ENCODE data around the gene FBN2.
A peak's percentile ranks its signal among the peaks of the same experiment; 100 is the strongest.

The FBN2 gene

DNA sequence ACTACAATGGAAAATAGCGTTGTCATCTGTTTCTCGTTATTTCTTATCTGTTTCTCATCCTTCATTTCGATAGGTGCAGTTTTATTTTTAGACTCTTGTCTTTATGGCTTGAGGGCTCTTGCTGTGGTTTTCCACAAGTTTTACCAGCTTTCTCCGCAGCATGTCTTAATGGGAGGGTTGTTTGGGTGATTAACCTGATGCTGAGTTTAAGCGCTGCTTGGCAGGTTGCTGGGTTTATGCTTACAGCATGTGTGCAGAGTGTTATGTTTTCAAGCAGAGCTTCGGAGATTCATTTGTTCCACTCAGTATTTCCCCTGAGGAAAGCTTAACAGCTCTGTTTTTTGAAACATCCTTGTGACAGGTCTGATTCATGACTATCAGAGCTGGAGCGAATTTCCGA lies 300.5 kb downstream of the FBN2 start:
- no peak for DNase-seq

DNA sequence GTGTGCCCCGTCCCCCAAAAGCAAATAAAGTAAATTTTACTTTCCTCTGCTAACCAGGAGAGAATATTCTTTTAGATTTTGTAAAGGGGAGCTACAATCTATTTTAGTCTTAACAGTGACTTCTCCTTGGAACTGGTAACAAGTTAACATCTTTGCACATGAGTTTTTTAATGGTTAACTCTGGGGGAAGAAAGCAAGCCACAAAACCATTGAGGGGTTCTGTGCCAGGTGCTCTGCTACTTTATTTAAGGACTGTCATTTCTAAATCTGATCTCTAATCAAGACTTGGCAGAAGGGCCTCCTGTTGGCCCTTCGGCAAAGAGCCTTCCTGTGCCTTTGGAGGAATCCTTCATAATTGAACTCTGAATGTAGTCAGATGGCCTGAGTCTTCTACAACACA lies 301.0 kb downstream of the FBN2 start:
- DNase-seq = no peak

DNA sequence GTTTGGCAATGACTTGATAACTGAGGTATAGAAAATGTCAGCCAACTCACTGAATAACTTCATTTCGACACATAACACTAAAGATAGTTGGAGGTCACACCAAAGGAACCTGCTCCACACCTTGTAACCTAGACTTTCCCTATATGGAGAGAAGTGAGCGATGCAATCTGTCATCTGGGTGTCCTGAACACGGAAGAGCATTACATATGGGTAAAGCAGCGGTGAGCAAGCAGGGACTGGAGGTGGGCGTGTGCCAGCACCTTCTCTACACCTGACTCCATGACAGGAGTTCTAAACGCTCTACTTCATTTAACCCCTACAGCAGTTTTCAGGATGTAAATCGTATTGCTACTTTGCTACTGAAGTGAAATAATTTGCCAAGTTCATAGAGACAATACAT lies 301.7 kb downstream of the FBN2 start:
- no peak for DNase-seq

DNA sequence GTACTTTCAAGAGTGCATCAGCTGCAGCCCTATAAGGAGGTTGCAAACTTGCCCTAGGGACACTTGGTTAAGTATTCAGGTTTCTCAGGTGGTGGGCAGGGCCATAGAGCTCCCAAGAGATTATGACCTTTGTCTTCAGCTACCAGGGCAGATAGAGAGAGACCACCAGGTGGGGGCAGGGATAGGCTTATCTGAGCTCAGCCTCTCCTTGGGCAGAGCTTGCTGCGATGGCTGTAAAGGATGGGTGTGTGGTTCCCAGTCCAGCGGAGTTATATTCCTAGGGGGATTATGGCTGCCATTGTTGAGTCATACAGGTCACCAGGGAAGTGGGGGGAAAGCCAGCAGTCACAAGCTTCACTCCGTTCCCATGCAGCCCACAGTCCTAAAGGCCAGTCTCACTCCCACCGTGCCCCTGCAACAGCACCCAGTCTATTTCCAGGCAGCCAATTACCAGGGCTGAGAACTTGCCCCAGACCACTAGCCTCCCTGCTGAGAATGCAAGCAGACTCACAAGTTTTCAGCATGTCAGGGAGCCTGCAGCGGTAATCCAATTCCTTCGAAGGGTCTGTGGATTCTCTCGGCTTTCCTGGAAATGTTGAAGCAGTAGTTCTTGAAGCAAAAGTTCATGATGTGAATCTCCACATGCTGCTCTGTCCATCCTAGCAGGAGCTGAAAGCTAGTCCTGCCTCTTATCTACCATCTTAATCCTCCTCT lies 303.0 kb downstream of the FBN2 start:
- no peak for DNase-seq

DNA sequence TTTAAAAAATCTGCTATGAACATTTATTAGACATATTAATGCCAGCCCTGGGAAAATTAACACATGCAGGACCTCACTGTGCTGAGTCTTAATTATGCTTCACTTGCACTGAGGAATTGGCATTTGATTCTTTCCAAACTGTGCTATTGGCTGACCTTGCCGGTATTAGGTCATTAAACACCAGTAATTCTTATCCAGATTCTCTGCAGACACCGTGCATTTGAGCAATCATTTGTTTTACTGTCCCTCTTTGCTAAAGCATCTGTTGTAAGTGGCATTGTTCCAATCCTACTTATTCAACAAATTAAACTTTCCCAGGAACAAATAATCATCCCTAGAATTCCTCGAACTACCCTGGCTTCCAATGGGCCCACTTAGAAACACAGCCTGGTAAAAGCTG lies 309.5 kb downstream of the FBN2 start:
- DNase-seq = no peak

DNA sequence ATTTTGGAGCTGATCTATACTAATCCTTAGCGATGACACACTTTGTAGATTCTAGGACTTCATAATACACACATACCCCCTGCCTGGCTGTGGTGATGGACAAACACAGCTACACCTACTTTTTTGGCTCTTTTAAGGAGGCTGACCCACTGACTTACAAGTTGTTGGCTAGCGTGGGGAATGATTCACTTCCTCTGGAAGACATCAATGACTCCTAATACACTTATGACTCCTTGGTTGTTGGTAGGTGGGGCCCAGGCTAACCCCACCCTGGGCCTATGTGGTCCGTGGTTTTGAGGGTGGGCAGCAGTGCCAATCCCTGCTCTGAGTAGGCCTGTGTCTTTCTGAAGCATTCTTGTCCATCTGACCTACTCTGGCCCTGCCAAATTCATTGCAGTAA lies 310.0 kb downstream of the FBN2 start:
- peak in 1 of 2 experiments; percentile 33 for DNase-seq

DNA sequence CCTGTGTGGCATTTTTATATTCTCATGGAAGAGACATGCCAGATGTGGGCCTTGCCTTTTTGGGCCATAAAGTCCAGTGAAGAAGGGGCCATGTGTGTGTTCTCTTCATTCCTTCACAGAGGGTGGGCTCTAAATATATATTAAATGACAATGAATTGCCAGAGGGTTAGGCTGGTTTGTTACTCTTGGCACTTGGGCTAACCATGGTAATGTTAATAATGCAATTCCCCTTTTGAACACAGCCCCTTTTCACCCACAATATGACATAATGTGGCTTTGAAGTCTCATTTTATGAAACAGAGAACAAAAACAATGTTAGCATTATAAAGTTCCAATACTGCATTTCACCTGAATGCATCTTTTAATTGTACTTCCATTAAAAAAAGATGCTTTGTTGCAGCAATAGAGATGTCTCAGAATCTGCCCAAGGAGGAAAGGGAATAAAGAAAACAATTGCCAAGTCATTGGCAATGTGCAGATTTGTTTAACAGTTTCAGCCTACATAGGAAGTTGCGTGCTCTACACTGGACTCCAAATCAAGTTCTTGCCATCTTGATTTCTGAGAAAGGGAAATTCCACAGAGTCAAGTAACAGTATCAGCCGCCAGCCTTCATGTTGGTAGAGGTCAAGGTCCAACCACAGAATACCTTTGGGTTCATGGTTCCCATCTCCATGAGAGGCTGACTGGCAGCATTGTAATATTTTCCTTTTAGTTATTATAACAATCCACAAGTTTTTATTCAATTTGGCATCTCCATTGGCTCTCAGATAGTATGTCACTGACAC lies 312.6 kb downstream of the FBN2 start:
- no peak for DNase-seq

DNA sequence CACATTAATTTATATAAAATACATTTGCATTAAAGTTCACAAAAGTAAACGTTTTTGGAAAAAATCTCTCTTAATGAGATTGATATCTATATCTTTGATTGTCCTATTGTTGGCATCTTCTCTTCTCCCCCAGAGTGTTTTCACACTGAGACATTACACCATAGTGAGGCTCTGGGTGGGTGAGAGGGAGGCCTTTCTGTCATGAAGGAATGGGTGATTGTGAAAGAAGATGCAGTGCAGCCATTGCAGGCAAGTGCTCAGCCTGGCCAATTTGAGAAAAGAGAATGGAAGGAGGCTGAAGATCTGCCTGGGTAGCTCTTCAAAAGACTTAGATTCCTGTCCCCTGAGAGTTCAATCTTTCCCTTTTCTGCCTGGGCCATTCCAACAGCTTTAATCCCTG lies 313.7 kb downstream of the FBN2 start:
- no peak for DNase-seq

DNA sequence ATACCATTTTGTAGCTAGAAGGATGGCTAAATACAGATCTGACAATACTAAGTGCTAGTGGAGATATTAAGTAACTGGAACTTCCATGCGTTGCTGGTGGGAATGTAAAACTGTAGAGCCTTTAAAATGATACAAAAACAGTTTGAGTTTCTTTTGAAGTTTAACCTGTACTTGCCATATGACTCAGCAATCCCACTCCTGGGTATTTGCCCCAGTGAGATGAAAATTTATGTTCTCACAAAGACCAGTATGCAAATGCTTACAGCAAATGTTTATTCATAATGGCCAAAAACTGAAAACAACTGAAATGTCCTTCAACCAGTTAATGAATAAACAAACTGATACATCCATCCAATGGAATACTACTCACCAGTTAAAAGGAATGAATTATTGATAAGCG lies 317.2 kb downstream of the FBN2 start:
- no peak for DNase-seq

DNA sequence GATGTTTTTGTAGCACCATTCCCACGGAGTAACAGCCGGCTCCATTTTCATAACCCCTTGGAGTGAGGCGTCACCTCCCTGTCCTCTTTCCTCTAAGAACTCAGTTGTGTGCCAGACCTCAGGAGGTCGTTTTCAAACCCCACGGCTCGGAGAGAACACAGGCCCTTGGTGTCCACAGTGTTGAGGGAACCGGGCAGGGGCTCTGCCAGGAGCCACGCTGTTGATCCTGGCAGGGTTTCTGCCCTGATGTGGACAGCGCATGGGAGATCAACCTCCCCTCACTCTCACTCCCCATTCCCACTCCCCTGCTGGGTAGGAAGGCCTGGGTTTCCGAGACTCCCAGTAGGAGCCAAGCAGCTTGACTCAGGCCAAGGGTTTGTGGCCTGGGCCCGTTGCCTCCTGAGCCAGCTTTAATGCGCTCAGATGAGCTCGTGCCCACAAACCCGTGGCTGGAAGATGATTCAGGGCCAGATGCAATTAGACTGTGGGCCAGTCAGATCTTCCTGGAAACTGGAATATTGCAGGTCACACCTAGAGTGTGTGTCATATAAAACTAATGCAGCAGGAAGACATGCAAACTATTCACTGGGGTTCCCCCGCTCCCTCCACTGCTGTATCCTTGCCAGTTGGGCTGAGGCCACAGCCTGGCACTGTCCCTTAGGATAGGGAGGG lies 321.0 kb downstream of the FBN2 start:
- DNase-seq = no peak

DNA sequence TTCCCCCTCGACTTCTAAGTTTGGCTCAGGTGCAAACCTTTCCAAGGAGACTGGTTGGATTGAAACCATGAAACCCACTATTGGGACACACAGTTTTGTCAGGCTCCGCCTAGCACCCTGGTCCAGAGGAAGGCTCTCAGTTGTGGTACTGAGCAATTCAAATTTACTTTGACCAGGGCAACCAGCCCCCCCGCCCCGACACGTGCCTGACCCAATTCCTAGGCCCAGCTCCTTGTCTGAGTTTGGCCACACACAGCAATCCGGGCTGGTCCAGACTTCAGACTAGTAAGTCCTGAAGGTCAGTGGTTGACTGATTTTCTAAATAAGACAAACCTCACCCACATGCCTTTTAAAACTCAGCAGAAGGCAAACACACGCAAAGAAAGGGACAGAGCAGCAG lies 321.8 kb downstream of the FBN2 start:
- no peak for DNase-seq

DNA sequence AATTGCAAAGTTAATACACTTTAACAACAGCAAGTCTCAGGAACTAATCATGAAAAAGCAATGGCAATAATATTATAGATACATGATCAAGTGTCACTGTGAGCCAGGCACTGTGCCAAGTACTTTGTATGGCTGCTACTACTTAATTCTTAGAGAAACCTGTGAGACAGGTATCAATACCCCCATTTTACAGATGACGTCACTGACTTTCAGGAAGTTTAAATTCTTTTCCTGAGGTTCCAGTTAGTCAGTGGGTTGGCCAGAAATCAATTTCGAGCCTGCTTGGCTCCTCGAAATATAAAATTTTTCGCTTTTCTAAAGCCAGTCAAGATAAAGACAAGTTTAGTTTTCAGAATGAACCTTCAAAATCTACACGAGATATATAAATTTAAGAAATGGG lies 324.2 kb downstream of the FBN2 start:
- no peak for DNase-seq

DNA sequence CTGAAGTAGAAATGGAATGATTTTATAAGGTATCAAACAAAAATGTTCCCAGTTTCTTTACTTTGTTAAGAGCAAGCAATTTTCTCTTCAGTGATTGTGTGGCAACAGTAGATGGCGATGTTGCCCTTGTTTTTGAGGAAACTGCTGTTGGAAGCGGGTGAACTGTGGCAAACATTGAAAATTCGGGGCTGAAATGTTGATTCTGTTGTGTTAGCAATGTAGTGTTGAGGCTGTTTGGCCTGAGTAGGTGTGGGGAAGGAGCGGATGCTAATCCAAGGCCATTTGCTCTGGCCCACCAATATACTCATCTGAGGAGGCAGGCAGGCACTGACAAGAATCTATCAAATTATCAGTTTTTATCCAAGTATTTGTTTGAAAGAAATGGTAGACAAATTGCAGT lies 324.7 kb downstream of the FBN2 start:
- DNase-seq = peak in 1 of 2 experiments; percentile 40

DNA sequence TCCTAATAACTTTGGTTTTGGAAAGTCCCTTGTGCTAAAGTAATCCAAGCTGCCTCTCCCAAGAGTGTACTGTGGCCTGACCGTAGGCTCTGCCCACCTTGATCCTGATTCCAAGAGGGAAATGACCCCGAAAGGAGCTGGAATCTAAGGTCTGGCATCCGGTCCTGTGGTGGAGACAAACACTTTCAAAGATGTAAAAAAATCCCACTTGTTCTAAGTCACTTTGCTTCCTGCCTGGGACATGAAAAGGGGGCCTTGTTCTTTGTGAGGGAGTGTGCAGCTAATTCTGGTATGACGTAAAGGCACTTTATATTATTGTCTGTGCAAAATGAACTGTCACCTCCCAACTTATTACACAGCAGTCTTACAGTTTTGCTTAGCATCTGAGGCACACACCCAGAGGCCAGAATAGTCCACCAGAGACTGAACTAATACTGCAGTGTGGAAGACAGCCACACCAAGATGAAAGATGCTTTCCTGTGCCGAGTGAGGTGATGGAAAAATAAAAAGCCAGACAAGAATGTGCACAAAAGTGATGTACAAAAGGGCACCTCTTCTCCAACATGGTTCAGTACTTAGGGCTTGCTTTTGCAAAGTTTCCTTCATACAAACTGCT lies 325.7 kb downstream of the FBN2 start:
- no peak for DNase-seq

DNA sequence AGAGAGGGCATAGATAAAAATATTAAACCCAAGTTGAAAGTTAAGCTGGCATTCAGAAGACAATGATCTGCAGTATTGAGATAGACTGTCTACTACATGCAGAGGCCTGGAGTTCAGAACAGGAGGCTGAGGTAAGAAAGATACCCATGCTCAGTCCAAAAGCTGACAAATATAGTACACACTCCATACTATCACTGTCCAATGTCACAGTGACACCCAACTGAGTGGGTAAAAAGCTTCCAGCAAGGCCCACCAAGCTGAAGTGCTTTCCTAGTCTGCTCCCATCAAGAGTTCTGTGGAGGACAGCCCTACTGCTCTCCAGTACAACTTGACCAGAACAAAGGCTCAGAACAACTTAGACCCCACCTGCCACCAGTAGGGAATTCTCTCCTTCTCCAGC lies 329.6 kb downstream of the FBN2 start:
- no peak for DNase-seq

Data from activated T-cell treated with anti-CD3 and anti-CD28 coated beads, Interleukin-2, amount 50 U/mL, for 48 hours (primary cell).